Mesendoderm (in vitro differentiated cells): ENCODE measurements around the gene C1QB.

ENCODE experiments used
- DNase-seq: peaks from one replicate; pipeline ENCODE4 v3.0.0; 2013
- H2AK5ac ChIP-seq: 2 replicates; pipeline ENCODE4 v1.6.1; 2013; ENCODE audit warnings: low read length, inconsistent platforms
- H2BK120ac ChIP-seq: 2 replicates; pipeline ENCODE4 v1.6.1; 2013; ENCODE audit warnings: low read depth, mild to moderate bottlenecking, low read length, moderate library complexity, mixed read lengths
- H2BK15ac ChIP-seq: replicated peaks from 2 replicates; pipeline ENCODE4 v1.6.1; 2013; ENCODE audit warnings: low read depth, mild to moderate bottlenecking, moderate library complexity
- H2BK5ac ChIP-seq: 2 replicates; pipeline ENCODE4 v1.6.1; 2013; ENCODE audit warnings: low read length, inconsistent platforms
- H3K18ac ChIP-seq: 2 replicates; pipeline ENCODE4 v1.6.1; 2013; ENCODE audit warnings: mild to moderate bottlenecking, low read length, mixed read lengths
- H3K23ac ChIP-seq: one replicate; pipeline ENCODE4 v1.6.1; 2013; ENCODE audit warnings: low read length
- H3K27ac ChIP-seq: 2 replicates; pipeline ENCODE4 v1.5.1; 2013; ENCODE audit warnings: low read depth, mild to moderate bottlenecking, inconsistent platforms, low read length, moderate library complexity
- H3K27me3 ChIP-seq: 2 replicates; pipeline ENCODE4 v1.6.1; 2013; ENCODE audit warnings: low read length, control low read depth, mild to moderate bottlenecking, inconsistent platforms; ENCODE audit not compliant: insufficient read depth, poor library complexity
- H3K36me3 ChIP-seq: 2 replicates; pipeline ENCODE4 v1.6.1; 2013; ENCODE audit warnings: low read length, inconsistent platforms; ENCODE audit not compliant: control insufficient read depth, insufficient read depth
- H3K4ac ChIP-seq: one replicate; pipeline ENCODE4 v1.6.1; 2013; ENCODE audit warnings: low read depth, mild to moderate bottlenecking, low read length, moderate library complexity
- H3K4me1 ChIP-seq: 2 replicates; pipeline ENCODE4 v1.6.1; 2013; ENCODE audit warnings: low read depth, low read length, inconsistent platforms; ENCODE audit not compliant: control insufficient read depth
- H3K4me2 ChIP-seq: 2 replicates; pipeline ENCODE4 v1.6.1; 2013; ENCODE audit warnings: low read length
- H3K4me3 ChIP-seq: 2 replicates; pipeline ENCODE4 v1.5.1; 2013; ENCODE audit warnings: mild to moderate bottlenecking, low read length
- H3K56ac ChIP-seq: one replicate; pipeline ENCODE4 v1.6.1; 2013; ENCODE audit warnings: low read length
- H3K79me1 ChIP-seq: 2 replicates; pipeline ENCODE4 v1.6.1; 2013; ENCODE audit warnings: low read length, inconsistent platforms
- H3K79me2 ChIP-seq: 2 replicates; pipeline ENCODE4 v1.6.1; 2013; ENCODE audit warnings: mild to moderate bottlenecking, low read length; ENCODE audit not compliant: control insufficient read depth, insufficient read depth
- H3K9ac ChIP-seq: 2 replicates; pipeline ENCODE4 v1.6.1; 2013; ENCODE audit warnings: low read length, inconsistent platforms
- H4K5ac ChIP-seq: one replicate; pipeline ENCODE4 v1.6.1; 2013; ENCODE audit warnings: low read length
- H4K8ac ChIP-seq: one replicate; pipeline ENCODE4 v1.6.1; 2013; ENCODE audit warnings: low read depth, mild to moderate bottlenecking, control low read depth, low read length, moderate library complexity
- WGBS: extraction: QIAGEN DNeasy Blood & Tissue Kit; methylation state at CpG from one replicate; pipeline ENCODE4 v1.1.7; 2013; ENCODE audit warnings: low lambda C conversion rate, missing lambda C conversion rate; ENCODE audit not compliant: insufficient coverage; ENCODE audit errors: extremely low coverage; 5-methylcytosine and 5-hydroxymethylcytosine counted together

The C1QB gene

DNA sequence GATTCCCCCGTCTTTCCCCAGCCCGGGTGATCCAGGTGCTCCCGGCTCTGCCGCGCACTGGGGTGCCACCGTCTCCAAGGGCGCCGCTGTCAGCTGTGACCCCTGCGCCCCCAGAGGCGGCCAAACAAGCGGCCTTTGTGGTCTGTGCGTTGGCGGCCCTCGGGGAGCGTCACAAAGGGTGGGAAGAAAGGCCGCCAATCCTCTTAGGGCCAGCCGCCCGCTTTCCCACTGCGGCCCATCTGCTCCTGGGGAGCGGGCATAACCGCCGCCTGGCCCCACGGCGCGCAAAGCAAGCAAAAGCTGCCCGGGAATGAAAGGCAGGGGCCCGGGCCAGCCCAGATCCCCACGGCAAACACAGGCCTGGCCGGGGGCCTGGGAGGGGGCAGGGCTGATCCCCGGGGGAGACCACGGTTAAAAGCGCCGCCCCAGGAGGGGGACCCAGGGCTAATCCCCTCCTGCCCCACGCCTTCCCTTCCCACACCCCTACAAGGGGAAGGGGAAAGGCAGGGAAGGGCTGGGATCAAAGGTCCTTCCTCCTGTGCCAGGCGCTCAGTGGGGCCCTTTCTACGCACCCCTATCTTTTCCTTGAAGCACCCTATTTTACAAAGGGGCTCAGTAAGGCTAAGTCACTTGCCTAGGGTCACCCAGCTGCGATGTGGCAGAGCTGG is 24.0 kb downstream of the C1QB start:
- H4K8ac ChIP-seq, result no peak overlapping the region
- no peaks in the 10 kb centered on the region for H3K79me2 ChIP-seq
- H3K18ac ChIP-seq, result no peak overlapping the region
- H2BK5ac ChIP-seq, result no peak overlapping the region
- no peak for DNase-seq
- no peak overlapping the region for H3K4ac ChIP-seq
- H3K56ac ChIP-seq, result no peak overlapping the region
- H3K79me1 ChIP-seq, result no peaks in the 10 kb centered on the region
- no peak overlapping the region for H3K23ac ChIP-seq
- no peak overlapping the region for H4K5ac ChIP-seq
- no peak overlapping the region for H2BK120ac ChIP-seq
- no peaks in the 10 kb centered on the region for H3K36me3 ChIP-seq
- no CpG with 5 or more reads among the region's 37 CpGs for WGBS
- H3K9ac ChIP-seq, result no peak overlapping the region
- H3K4me1 ChIP-seq, result no peaks in the 10 kb centered on the region
- H3K4me3 ChIP-seq, result no peak overlapping the region
- no peak overlapping the region for H3K4me2 ChIP-seq
- no peaks in the 10 kb centered on the region for H3K27me3 ChIP-seq
- no peak overlapping the region for H2BK15ac ChIP-seq
- no peak overlapping the region for H3K27ac ChIP-seq
- H2AK5ac ChIP-seq, result no peak overlapping the region

DNA sequence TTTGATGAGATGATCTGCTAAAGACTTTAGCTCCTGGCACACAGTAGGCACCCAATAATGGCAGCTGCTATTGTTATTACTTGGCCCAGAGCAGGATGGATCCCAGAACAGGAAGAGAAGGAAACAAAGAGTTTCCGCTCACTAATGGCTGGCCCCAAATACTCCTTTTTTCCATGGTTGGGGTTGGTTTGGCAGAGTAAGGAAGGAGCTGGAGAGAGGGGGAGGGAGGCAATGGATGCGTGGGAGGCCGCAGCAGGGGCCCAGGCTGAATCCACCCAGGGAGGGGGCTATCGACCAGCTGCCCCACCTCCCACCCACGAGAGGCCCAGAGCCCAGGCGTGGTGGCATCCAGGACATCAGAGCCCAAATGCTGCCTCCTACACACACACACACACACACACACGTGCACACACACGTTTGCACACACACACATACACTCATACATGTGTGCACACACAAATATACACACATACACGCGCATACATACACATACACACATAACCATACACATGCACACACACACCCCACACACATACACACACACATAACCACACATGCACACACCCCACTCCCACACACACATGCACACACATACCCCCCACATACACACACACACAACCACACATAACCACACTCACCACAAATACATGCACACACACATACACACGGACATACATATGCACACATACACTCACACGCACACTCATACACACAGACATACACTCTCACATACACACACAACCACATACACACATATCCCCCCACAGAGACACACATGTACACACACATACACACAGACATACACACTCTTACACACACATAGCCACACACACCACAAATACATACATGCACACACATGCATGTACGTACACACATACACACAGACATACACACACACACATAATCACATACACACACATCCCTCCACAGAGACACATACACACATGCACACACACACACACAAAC is 25.2 kb downstream of the C1QB start:
- no peak overlapping the region for H3K4ac ChIP-seq
- H2BK5ac ChIP-seq, result no peak overlapping the region
- H2BK15ac ChIP-seq, result no peak overlapping the region
- H3K56ac ChIP-seq, result no peak overlapping the region
- H3K23ac ChIP-seq, result no peak overlapping the region
- H2AK5ac ChIP-seq, result no peak overlapping the region
- no peaks in the 10 kb centered on the region for H3K36me3 ChIP-seq
- H3K4me3 ChIP-seq, result no peak overlapping the region
- H3K18ac ChIP-seq, result no peak overlapping the region
- H3K27me3 ChIP-seq, result no peaks in the 10 kb centered on the region
- WGBS, result 100% methylated on average over 2 of the region's 13 CpGs
- no peak overlapping the region for H3K4me2 ChIP-seq
- H3K79me2 ChIP-seq, result no peaks in the 10 kb centered on the region
- H2BK120ac ChIP-seq, result no peak overlapping the region
- H3K4me1 ChIP-seq, result no peaks in the 10 kb centered on the region
- no peak overlapping the region for H3K9ac ChIP-seq
- no peak overlapping the region for H4K8ac ChIP-seq
- H3K79me1 ChIP-seq, result no peaks in the 10 kb centered on the region
- no peak overlapping the region for H4K5ac ChIP-seq
- H3K27ac ChIP-seq, result no peak overlapping the region
- DNase-seq, result no peak

DNA sequence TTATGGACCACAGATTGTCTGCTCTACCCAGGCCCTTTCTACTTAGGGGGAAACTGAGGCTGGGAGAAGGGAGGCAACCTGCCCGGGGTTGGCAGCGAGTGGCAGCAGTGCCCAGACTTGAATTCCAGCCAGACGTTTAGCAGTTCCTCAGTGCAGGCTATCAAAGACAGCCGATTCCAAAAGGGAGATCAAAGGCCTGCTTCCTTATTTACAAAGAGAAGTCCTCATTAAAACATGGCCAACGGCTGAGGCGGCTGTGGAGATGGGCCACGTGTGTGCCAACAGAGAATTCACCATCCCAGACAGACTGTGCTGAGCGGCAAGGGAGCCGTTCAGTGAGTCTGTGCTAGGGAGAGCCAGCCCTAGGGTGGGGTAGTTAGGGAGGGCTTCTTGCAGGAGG is 27.7 kb downstream of the C1QB start:
- Histone ChIP-seq H3K23ac (no peak overlapping the region), H2BK15ac (no peak overlapping the region), H3K79me2 (no peaks in the 10 kb centered on the region), H3K4me2 (no peak overlapping the region), H3K4me3 (no peak overlapping the region), H4K8ac (no peak overlapping the region), H2BK5ac (no peak overlapping the region), H3K4ac (no peak overlapping the region), H3K27me3 (no peaks in the 10 kb centered on the region), H3K18ac (no peak overlapping the region), H2AK5ac (no peak overlapping the region), H3K79me1 (no peaks in the 10 kb centered on the region), H3K36me3 (no peaks in the 10 kb centered on the region), H2BK120ac (no peak overlapping the region), H4K5ac (no peak overlapping the region), H3K56ac (no peak overlapping the region), H3K9ac (no peak overlapping the region), H3K27ac (no peak overlapping the region), H3K4me1 (no peaks in the 10 kb centered on the region)
- WGBS, result no CpG with 5 or more reads among the region's 9 CpGs
- no peak for DNase-seq

DNA sequence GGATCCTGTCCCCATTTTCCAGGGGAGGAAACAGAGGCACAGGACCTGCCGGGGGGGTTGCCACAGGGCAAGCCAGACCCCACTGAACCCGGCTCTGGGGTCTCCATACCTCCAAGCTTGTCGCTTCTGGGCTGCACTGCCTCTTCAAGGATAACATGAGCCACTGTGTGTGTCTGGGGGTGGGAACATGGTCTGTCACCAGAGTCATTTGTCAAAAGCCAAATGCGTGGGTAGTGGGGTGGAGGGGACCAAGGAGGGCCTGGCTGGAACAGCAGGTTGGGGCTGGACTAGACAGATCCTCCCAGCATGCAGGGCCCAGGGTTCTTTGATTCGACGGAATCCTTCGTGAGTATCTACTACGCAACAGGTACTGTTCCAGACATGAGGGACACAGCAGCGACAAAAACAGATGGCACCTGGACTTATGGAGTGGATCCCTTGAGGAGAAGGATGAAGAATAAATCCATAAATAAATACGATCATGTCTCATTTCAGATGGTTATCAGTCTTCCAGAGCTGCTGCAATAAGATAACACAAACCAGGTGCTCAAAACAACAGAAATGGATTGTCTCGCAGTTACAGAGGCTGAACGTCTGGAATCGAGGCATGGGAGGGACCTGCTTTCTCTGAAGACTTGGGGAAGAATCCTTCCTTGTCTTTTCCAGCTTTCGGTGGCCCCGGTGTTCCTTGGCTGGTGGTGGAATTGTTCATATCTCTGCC is 28.7 kb downstream of the C1QB start:
- no peak overlapping the region for H2AK5ac ChIP-seq
- H3K79me1 ChIP-seq, result no peaks in the 10 kb centered on the region
- no peak for DNase-seq
- no peak overlapping the region for H3K4ac ChIP-seq
- H3K27me3 ChIP-seq, result no peaks in the 10 kb centered on the region
- no peaks in the 10 kb centered on the region for H3K79me2 ChIP-seq
- no peak overlapping the region for H3K18ac ChIP-seq
- H3K4me3 ChIP-seq, result no peak overlapping the region
- WGBS, result no CpG with 5 or more reads among the region's 15 CpGs
- H3K4me2 ChIP-seq, result no peak overlapping the region
- H3K56ac ChIP-seq, result no peak overlapping the region
- no peak overlapping the region for H4K5ac ChIP-seq
- no peak overlapping the region for H2BK5ac ChIP-seq
- H3K23ac ChIP-seq, result no peak overlapping the region
- no peak overlapping the region for H3K9ac ChIP-seq
- H4K8ac ChIP-seq, result no peak overlapping the region
- no peak overlapping the region for H2BK15ac ChIP-seq
- no peak overlapping the region for H2BK120ac ChIP-seq
- H3K27ac ChIP-seq, result no peak overlapping the region
- H3K4me1 ChIP-seq, result no peaks in the 10 kb centered on the region
- no peaks in the 10 kb centered on the region for H3K36me3 ChIP-seq

DNA sequence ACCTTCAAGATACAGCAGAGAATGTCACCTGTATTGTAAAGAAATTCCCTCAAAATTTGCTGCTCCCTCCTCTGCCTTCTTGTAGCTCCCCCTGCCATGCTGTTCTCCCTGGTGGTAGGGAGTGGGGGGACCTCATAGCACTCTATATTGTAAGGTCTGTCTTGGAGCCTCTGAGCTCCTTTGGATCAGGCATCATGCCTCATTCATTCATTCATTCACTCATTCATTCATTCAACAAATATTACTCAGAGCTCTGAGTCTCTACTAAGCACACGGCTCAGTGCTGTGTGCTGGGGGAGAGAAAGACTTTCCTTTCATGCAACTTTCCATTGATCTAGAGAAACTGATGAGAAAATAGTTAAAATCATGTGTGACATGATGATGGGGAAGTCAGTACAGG is 30.5 kb downstream of the C1QB start:
- no peak overlapping the region for H3K18ac ChIP-seq

More for the DNA sequence above, 30.5 kb downstream of the C1QB start:
- Histone ChIP-seq H3K4me3 (no peak overlapping the region), H2AK5ac (no peak overlapping the region), H3K79me1 (no peaks in the 10 kb centered on the region), H3K79me2 (no peaks in the 10 kb centered on the region), H3K27me3 (no peaks in the 10 kb centered on the region), H3K56ac (no peak overlapping the region), H4K5ac (no peak overlapping the region), H2BK5ac (no peak overlapping the region), H4K8ac (no peak overlapping the region), H3K4ac (no peak overlapping the region), H3K23ac (no peak overlapping the region), H2BK15ac (no peak overlapping the region), H3K36me3 (no peaks in the 10 kb centered on the region), H3K4me2 (no peak overlapping the region), H3K4me1 (no peaks in the 10 kb centered on the region), H3K27ac (no peak overlapping the region), H2BK120ac (no peak overlapping the region), H3K9ac (no peak overlapping the region)
- no peak for DNase-seq
- no CpG with 5 or more reads among the region's 1 CpG for WGBS
